Bronchial epithelial cell (primary cell): ENCODE measurements around the gene ST3GAL3. TPM values are rescaled to one million over a fixed set of nuclear protein-coding genes. Genes with fewer than 3 reads are reported as not detected.

ENCODE experiments used
- DNase-seq: peaks from one replicate; pipeline ENCODE4 v3.0.0-alpha.2; 2010; ENCODE audit warnings: low read depth
- FAIRE-seq: peaks from 2 replicates; lab custom pipeline; 2011; peaks lifted over from hg19 to GRCh38; lab: Jason Lieb, UNC
- H3K27me3 ChIP-seq: 2 replicates; pipeline ENCODE4 v1.5.1; 2011; ENCODE audit warnings: low read length; ENCODE audit not compliant: control insufficient read depth, insufficient read depth
- H3K36me3 ChIP-seq: 2 replicates; pipeline ENCODE4 v1.5.1; 2011; ENCODE audit warnings: low read length; ENCODE audit not compliant: control insufficient read depth, insufficient read depth
- H3K4me3 ChIP-seq: 2 replicates; pipeline ENCODE4 v1.5.1; 2011; ENCODE audit warnings: mild to moderate bottlenecking, low read depth, low read length, control low read depth
- total RNA-seq: library from RNA; depleted of rRNA; stranded (reverse); fragments of >200 nt; gene quantifications from 2 replicates; pipeline ENCODE4 v1.2.1, GENCODE V29; 2014
- TF ChIP-seq, protein P1 (sequence below): IDR thresholded peaks from 2 replicates; pipeline ENCODE4 v1.5.1; 2011; ENCODE audit warnings: mild to moderate bottlenecking, moderate library complexity, low read length, control low read depth, inconsistent platforms; ENCODE audit not compliant: insufficient read depth, severe bottlenecking

ST3GAL3 gene
- total RNA-seq, 1 donor from 2014 or later, result 10.3 TPM

DNA sequence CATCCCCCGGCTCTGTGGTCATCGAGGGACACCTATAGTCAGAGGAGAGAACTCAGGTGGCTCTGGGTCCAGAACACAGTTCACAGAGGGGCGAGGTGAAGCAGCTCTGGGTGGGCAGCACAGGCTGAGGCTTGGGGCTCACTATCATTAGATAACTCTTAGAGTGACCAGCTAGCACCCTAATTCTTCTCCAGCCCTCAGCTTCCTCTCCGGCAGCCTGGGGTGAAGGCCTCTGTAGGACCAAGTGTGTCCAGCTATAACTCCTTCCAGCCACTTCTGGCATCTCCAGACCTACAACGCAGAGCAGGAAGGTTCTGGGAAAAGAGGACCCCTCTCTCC is 227.6 kb downstream of the ST3GAL3 start:
- FAIRE-seq (no peak), DNase-seq (no peak)
- peaks cover 4% of the 10 kb centered on the region for H3K36me3 ChIP-seq
- H3K27me3 ChIP-seq, result no peaks in the 10 kb centered on the region
- TF ChIP-seq, protein P1, sequence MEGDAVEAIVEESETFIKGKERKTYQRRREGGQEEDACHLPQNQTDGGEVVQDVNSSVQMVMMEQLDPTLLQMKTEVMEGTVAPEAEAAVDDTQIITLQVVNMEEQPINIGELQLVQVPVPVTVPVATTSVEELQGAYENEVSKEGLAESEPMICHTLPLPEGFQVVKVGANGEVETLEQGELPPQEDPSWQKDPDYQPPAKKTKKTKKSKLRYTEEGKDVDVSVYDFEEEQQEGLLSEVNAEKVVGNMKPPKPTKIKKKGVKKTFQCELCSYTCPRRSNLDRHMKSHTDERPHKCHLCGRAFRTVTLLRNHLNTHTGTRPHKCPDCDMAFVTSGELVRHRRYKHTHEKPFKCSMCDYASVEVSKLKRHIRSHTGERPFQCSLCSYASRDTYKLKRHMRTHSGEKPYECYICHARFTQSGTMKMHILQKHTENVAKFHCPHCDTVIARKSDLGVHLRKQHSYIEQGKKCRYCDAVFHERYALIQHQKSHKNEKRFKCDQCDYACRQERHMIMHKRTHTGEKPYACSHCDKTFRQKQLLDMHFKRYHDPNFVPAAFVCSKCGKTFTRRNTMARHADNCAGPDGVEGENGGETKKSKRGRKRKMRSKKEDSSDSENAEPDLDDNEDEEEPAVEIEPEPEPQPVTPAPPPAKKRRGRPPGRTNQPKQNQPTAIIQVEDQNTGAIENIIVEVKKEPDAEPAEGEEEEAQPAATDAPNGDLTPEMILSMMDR, result no peak
- H3K4me3 ChIP-seq, result peak overlapping the region; percentile 58

DNA sequence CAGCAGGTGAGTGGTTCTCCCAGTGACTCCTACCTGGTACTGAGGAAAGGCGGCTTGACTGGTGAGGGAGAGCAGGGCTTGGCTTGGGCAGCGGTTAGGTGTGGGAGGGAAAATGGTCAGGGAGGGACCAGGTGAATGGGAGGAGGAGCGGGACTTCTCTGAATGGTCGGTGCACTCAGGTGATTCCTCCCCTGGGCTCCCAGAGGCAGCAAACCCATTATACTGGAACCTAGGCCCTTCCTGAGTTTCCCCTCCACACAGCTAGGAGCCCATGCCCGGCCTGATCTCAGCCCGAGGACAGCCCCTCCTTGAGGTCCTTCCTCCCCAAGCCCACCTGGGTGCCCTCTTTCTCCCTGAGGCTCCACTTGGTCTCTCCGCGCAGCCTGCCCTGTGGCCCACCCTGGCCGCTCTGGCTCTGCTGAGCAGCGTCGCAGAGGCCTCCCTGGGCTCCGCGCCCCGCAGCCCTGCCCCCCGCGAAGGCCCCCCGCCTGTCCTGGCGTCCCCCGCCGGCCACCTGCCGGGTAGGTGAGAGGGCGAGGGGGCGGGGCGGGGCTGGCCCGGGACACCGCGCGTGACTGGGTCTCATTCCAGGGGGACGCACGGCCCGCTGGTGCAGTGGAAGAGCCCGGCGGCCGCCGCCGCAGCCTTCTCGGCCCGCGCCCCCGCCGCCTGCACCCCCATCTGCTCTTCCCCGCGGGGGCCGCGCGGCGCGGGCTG is 228.5 kb downstream of the ST3GAL3 start:
- FAIRE-seq (peak; percentile 99), DNase-seq (peak; percentile 84)
- Histone ChIP-seq H3K27me3 (no peaks in the 10 kb centered on the region), H3K4me3 (peak overlapping the region; percentile 58), H3K36me3 (peaks cover 4% of the 10 kb centered on the region)
- TF ChIP-seq, protein P1, result no peak

DNA sequence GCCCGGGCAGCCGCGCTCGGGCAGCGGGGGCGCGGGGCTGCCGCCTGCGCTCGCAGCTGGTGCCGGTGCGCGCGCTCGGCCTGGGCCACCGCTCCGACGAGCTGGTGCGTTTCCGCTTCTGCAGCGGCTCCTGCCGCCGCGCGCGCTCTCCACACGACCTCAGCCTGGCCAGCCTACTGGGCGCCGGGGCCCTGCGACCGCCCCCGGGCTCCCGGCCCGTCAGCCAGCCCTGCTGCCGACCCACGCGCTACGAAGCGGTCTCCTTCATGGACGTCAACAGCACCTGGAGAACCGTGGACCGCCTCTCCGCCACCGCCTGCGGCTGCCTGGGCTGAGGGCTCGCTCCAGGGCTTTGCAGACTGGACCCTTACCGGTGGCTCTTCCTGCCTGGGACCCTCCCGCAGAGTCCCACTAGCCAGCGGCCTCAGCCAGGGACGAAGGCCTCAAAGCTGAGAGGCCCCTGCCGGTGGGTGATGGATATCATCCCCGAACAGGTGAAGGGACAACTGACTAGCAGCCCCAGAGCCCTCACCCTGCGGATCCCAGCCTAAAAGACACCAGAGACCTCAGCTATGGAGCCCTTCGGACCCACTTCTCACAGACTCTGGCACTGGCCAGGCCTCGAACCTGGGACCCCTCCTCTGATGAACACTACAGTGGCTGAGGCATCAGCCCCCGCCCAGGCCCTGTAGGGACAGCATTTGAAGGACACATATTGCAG is 229.3 kb downstream of the ST3GAL3 start:
- DNase-seq, result no peak
- peak overlapping the region; percentile 22 for H3K4me3 ChIP-seq

DNA sequence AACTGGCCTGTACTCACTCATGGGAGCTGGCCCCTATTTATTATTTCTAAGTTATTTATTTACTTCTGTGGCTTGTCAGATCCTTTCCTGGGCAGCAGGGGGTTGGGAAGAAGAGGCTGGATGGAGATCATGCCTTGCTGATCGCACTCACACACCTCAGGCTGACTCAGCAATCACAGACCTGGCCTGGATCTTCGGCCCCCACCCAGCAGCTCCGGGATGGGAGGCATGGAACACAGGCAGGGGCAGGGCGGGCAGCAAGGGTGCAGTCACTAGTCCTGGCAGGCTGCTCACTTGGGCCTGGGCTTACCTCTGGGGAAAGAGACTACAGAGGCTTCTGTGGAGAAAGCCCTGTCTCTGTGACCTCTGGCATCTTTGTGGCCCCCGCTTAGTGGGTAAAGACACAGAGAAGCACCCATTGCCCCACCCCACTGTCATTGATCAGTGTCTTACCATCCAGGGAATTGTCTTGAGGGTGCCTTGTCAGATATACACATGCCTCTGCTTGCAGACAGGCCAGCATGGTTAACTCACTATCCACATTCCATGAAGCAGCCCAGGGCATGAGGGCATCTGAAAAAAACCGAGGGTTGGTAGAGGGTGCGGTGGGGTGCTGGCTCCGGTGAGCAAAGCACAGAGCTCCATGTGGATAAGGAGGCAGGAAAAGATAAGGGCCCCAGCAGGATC is 230.0 kb downstream of the ST3GAL3 start:
- no peak for FAIRE-seq
- no peak overlapping the region for H3K4me3 ChIP-seq

More for the DNA sequence above, 229.3 kb downstream of the ST3GAL3 start:
- TF ChIP-seq, protein P1, result peak; percentile 7
- no peak for FAIRE-seq
- peaks cover 4% of the 10 kb centered on the region for H3K36me3 ChIP-seq
- H3K27me3 ChIP-seq, result no peaks in the 10 kb centered on the region

DNA sequence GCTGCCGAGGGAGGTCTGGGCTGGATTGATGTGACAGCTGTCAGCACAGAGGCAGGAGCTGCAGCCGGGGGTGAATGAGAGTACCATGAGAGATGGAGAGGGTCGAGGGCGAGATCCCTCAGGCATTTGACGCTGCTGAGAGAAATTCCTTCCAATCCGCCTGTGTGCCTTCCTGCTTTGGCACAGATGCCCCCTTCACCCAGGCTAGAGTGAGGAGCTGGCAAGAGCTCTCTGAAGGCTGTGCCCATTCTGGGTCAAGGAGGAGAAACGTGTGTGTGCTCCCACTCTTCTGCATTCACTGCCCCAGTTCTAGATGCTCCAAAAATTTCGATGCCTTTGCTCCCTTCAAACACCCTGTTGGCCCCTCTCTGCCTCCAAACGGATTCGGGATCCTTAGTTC is 231.0 kb downstream of the ST3GAL3 start:
- no peak overlapping the region for H3K4me3 ChIP-seq
- H3K36me3 ChIP-seq, result peaks cover 4% of the 10 kb centered on the region
- H3K27me3 ChIP-seq, result no peaks in the 10 kb centered on the region
- DNase-seq (no peak), FAIRE-seq (no peak)
- TF ChIP-seq, protein P1, result no peak

More for the DNA sequence above, 230.0 kb downstream of the ST3GAL3 start:
- H3K27me3 ChIP-seq, result no peaks in the 10 kb centered on the region
- TF ChIP-seq, protein P1, result no peak
- peaks cover 4% of the 10 kb centered on the region for H3K36me3 ChIP-seq
- peak; percentile 77 for DNase-seq
